ENCODE data around the gene CCS.

The CCS gene

DNA sequence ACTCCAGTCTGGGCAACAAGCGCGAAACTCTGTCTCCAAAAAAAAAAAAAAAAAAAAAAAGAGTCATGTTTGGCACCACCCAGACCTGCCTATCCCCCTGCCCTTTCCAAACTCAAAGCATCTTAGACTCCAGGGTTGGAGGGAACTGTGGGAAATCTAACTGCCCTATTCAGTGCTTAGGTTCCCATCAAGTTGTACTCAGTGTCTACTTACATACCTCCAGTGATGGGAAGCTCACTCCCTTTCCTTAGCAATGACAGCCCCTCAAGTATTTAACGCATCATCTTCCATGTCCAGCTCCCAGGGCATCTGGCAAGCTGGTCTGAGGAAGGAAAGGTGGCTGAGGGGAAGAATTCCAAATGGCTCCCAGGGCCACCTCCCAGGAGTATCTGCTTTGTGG, 43.3 kb upstream of the CCS start:
- H3K36me3 ChIP-seq (ENCODE audit: insufficient read depth, low read depth, low read length) = no peaks in the 10 kb centered on the region
- no peaks in the 10 kb centered on the region for H3K9me3 ChIP-seq (ENCODE audit: insufficient read depth, low read depth, low read length)

DNA sequence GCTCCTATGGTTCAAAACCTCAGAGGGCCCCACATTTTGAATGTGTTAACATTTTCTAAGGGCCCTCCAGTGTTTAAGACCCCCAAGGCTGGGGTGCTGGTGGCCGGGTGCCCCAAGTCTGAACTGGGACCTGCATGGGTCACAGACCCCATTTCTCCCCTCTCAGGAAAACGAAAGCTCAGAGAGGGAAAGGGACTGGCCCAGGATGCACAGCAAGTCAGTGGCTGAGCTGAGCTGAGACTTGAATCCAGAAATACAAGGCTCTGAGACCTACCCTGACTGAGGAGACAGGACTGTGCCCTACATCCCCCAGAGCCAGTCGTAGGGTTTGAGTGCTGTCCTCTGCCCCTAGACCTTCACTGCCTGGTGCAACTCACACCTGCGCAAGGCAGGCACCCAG, 42.1 kb upstream of the CCS start:
- H3K27me3 ChIP-seq (ENCODE audit: insufficient read depth, low read length) = no peaks in the 10 kb centered on the region

More for the DNA sequence above, 43.3 kb upstream of the CCS start:
- Histone ChIP-seq H3K4me3 (ENCODE audit: low read length) (no peak overlapping the region), H3K9ac (ENCODE audit: low read depth, low read length) (no peak overlapping the region), H3K4me1 (ENCODE audit: insufficient read depth, low read length) (peaks cover 6% of the 10 kb centered on the region; the same call in 1 of the 2 replicates), H3K27ac (ENCODE audit: low read length) (no peak overlapping the region), H3K27me3 (ENCODE audit: insufficient read depth, low read length) (no peaks in the 10 kb centered on the region)

DNA sequence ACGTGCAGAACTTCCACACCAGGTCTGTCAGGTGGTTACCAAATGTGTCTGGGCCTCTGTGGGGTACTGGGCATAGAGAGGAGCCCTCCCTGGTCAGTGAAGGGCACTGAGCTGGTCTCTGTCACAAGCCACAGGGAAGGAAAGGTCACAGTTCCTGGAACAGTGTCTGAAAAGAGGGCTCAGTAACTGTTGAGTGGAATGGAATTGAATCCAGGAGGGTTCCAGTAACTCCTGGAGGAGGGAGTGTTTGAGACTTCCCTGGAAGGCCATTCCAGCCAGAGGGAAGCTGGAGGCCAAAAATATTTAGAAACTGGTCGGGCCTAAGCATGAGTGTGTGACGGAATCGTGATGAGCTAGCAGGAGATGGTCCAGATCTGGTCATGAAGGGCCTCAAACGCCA, 38.4 kb upstream of the CCS start:
- H3K4me3 ChIP-seq (ENCODE audit: low read length) = no peak overlapping the region
- H3K4me1 ChIP-seq (ENCODE audit: insufficient read depth, low read length) = no peaks in the 10 kb centered on the region
- no peaks in the 10 kb centered on the region for H3K9me3 ChIP-seq (ENCODE audit: insufficient read depth, low read depth, low read length)
- H3K9ac ChIP-seq (ENCODE audit: low read depth, low read length) = no peak overlapping the region
- peaks cover 33% of the 10 kb centered on the region for H3K36me3 ChIP-seq (ENCODE audit: insufficient read depth, low read depth, low read length)
- H3K27ac ChIP-seq (ENCODE audit: low read length) = no peak overlapping the region
- H3K27me3 ChIP-seq (ENCODE audit: insufficient read depth, low read length) = no peaks in the 10 kb centered on the region

More for the DNA sequence above, 42.1 kb upstream of the CCS start:
- no peaks in the 10 kb centered on the region for H3K9me3 ChIP-seq (ENCODE audit: insufficient read depth, low read depth, low read length)
- no peak overlapping the region for H3K9ac ChIP-seq (ENCODE audit: low read depth, low read length)
- peaks cover 8% of the 10 kb centered on the region; the same call in 1 of the 2 replicates for H3K36me3 ChIP-seq (ENCODE audit: insufficient read depth, low read depth, low read length)
- no peak overlapping the region for H3K27ac ChIP-seq (ENCODE audit: low read length)
- peaks cover 6% of the 10 kb centered on the region; the same call in 1 of the 2 replicates for H3K4me1 ChIP-seq (ENCODE audit: insufficient read depth, low read length)
- no peak overlapping the region for H3K4me3 ChIP-seq (ENCODE audit: low read length)

DNA sequence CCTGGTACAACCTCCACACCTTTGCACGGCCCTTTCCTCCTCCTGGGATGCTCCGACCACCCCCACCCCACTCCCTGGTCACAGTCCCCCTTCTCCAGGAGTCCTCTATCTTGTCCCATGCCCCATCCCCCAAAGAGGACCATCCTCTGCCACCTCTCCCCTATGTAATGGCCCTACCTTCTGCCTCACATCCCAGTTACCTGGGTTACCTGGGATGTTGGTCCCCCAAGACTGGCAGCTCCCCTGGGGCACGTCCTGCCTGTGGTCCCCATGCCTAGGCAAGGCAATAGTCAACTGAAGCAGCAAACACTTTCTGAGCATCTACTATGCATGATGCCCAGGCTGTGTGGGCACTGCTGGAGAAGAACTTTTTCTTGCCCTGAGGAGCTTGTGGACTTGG, 37.6 kb upstream of the CCS start:
- no peak overlapping the region for H3K27ac ChIP-seq (ENCODE audit: low read length)
- H3K27me3 ChIP-seq (ENCODE audit: insufficient read depth, low read length) = no peaks in the 10 kb centered on the region
- H3K36me3 ChIP-seq (ENCODE audit: insufficient read depth, low read depth, low read length) = peaks cover 37% of the 10 kb centered on the region
- no peak overlapping the region for H3K4me3 ChIP-seq (ENCODE audit: low read length)
- H3K4me1 ChIP-seq (ENCODE audit: insufficient read depth, low read length) = no peaks in the 10 kb centered on the region
- H3K9me3 ChIP-seq (ENCODE audit: insufficient read depth, low read depth, low read length) = no peaks in the 10 kb centered on the region
- no peak overlapping the region for H3K9ac ChIP-seq (ENCODE audit: low read depth, low read length)

DNA sequence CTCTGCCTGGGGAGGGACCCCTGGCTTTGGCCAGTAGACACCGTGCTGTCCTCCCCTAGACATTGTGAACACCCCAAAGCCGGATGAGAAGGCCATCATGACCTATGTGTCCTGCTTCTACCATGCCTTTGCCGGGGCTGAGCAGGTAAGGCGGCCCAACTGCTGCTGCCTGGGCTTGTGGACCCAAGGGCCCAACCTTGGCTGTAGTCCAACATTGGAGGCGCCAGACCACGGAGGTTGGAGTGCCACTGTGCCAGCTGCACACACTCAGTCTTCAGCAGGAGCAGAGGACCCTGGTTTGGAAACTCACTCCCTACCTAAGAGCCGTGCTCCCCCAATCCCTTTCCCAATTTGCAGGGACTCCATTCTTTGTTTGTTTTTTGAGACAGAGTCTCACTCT, 36.9 kb upstream of the CCS start:
- Histone ChIP-seq H3K27me3 (ENCODE audit: insufficient read depth, low read length) (no peaks in the 10 kb centered on the region), H3K9me3 (ENCODE audit: insufficient read depth, low read depth, low read length) (no peaks in the 10 kb centered on the region), H3K4me3 (ENCODE audit: low read length) (no peak overlapping the region), H3K36me3 (ENCODE audit: insufficient read depth, low read depth, low read length) (peaks cover 43% of the 10 kb centered on the region), H3K9ac (ENCODE audit: low read depth, low read length) (no peak overlapping the region), H3K4me1 (ENCODE audit: insufficient read depth, low read length) (no peaks in the 10 kb centered on the region), H3K27ac (ENCODE audit: low read length) (no peak overlapping the region)

DNA sequence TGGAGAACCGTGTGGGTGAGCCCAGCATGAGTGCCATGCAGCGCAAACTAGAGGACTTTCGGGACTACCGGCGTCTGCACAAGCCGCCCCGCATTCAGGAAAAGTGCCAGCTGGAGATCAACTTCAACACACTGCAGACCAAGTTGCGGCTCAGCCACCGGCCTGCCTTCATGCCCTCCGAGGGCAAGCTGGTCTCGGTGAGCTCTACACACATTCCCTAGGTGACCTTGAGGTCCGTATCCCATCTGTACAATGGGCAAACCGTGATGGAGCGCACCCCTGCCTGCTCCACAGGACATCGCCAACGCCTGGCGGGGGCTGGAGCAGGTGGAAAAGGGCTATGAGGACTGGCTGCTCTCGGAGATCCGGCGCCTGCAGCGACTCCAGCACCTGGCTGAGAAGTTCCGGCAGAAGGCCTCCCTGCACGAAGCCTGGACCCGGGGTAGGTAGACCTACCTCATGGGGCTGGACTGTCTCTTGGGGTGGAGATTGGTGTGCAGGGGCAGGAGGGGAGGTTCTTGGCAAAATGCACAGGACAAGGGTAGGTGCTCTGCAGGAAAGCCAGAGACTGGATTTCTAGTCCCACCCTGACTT, 35.2 kb upstream of the CCS start:
- H3K36me3 ChIP-seq (ENCODE audit: insufficient read depth, low read depth, low read length) = peaks cover 61% of the 10 kb centered on the region

DNA sequence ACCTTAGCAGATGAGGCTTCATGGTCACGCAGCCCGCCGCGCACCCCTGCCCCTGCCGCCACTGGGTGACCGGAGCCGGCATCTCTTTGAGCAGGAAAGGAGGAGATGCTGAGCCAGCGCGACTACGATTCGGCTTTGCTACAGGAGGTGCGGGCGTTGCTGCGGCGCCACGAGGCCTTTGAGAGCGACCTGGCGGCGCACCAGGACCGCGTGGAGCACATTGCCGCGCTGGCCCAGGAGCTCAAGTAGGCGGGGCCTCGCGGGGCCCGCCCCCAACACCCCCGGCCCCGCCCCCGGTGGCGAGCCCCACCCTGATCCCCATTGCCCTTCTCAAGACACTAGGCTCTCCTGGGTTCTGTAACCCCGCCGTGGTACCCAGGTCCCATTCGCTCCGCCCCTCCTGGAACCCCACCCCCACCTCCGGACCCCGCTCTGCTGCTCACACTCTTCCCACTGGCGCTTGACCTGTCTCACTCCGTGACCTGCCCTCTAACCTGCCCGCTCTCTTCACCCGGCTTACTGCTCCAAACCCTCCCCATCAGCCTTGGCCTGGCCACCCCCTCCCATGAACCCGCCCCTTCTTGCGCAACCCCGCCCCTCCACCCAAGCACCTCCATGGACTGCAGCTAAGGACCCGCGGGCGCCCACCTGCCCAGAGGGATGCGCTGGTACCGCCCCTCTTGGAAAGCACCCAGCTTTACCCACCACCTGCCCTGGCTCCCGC, 33.7 kb upstream of the CCS start:
- H3K4me1 ChIP-seq (ENCODE audit: insufficient read depth, low read length) = no peaks in the 10 kb centered on the region
- no peak overlapping the region for H3K4me3 ChIP-seq (ENCODE audit: low read length)
- H3K36me3 ChIP-seq (ENCODE audit: insufficient read depth, low read depth, low read length) = peaks cover 67% of the 10 kb centered on the region
- no peaks in the 10 kb centered on the region for H3K27me3 ChIP-seq (ENCODE audit: insufficient read depth, low read length)
- no peak overlapping the region for H3K27ac ChIP-seq (ENCODE audit: low read length)
- no peaks in the 10 kb centered on the region for H3K9me3 ChIP-seq (ENCODE audit: insufficient read depth, low read depth, low read length)
- no peak overlapping the region for H3K9ac ChIP-seq (ENCODE audit: low read depth, low read length)

More for the DNA sequence above, 35.2 kb upstream of the CCS start:
- Histone ChIP-seq H3K27ac (ENCODE audit: low read length) (no peak overlapping the region), H3K9ac (ENCODE audit: low read depth, low read length) (no peak overlapping the region), H3K9me3 (ENCODE audit: insufficient read depth, low read depth, low read length) (no peaks in the 10 kb centered on the region), H3K27me3 (ENCODE audit: insufficient read depth, low read length) (no peaks in the 10 kb centered on the region), H3K4me1 (ENCODE audit: insufficient read depth, low read length) (no peaks in the 10 kb centered on the region), H3K4me3 (ENCODE audit: low read length) (no peak overlapping the region)

DNA sequence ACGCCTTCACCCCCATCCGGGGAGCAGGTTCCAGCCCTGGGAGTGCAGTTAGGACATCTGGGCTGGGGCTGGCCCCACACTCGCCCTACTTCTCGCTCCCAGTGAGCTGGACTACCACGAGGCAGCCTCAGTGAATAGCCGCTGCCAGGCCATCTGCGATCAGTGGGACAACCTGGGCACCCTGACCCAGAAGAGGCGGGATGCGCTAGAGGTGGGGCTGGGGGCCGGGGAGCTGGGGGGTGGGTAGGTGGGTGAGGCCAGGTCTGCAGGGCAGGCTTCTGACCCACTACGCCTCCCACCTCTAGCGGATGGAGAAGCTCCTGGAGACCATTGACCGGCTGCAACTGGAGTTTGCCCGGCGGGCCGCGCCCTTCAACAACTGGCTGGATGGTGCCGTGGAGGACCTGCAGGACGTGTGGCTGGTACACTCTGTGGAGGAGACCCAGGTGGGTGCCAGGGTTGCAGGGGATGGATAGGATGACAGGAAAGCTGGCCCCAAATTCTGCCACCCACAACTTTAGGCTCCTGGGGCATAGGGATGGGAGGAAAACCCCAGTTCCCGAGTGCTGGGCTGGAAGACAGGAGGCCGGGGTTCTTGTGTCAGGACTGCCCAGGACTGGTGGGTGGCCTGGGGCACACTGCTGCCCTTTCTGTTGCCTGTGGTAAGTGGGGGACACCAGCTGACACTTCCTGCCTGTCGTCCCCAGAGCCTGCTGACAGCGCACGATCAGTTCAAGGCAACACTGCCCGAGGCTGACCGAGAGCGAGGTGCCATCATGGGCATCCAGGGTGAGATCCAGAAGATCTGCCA, 32.9 kb upstream of the CCS start:
- peaks cover 67% of the 10 kb centered on the region for H3K36me3 ChIP-seq (ENCODE audit: insufficient read depth, low read depth, low read length)
- no peak overlapping the region for H3K27ac ChIP-seq (ENCODE audit: low read length)
- no peaks in the 10 kb centered on the region for H3K27me3 ChIP-seq (ENCODE audit: insufficient read depth, low read length)
- H3K4me3 ChIP-seq (ENCODE audit: low read length) = no peak overlapping the region
- H3K9ac ChIP-seq (ENCODE audit: low read depth, low read length) = no peak overlapping the region
- H3K4me1 ChIP-seq (ENCODE audit: insufficient read depth, low read length) = no peaks in the 10 kb centered on the region
- no peaks in the 10 kb centered on the region for H3K9me3 ChIP-seq (ENCODE audit: insufficient read depth, low read depth, low read length)

DNA sequence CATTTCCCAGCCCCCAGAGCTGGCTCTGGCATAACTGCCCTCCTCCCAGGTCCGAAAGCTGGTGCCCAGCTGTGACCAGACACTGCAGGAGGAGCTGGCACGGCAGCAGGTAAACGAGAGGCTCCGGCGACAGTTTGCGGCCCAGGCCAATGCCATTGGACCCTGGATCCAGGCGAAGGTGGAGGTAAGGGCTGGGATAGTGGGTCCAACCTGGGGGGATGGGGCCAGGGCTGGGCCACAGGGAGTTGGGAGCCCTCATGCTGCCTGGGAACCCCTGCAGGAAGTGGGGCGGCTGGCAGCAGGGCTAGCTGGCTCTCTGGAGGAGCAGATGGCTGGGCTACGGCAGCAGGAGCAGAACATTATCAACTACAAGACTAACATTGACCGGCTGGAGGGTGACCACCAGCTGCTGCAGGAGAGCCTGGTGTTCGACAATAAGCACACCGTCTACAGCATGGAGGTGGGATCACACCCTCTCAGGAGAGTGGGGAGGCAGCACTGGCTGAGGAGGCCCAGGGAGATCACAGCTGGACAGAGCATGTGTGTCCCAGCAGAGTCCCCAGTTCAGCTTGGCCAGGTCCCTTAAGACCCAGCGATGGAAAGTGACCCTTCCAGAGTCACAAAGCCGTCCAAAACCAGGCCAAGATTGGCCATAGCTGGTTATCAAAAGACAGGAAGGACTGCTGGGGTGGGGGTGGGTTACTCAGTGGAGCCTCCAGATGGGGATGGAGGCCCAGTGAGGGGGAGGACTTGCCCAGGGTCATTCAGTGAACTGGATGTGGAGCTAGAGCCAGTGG, 31.6 kb upstream of the CCS start:
- H3K9me3 ChIP-seq (ENCODE audit: insufficient read depth, low read depth, low read length) = no peaks in the 10 kb centered on the region
- no peak overlapping the region for H3K4me3 ChIP-seq (ENCODE audit: low read length)
- H3K36me3 ChIP-seq (ENCODE audit: insufficient read depth, low read depth, low read length) = peaks cover 55% of the 10 kb centered on the region
- no peaks in the 10 kb centered on the region for H3K4me1 ChIP-seq (ENCODE audit: insufficient read depth, low read length)
- no peaks in the 10 kb centered on the region for H3K27me3 ChIP-seq (ENCODE audit: insufficient read depth, low read length)
- H3K9ac ChIP-seq (ENCODE audit: low read depth, low read length) = no peak overlapping the region
- H3K27ac ChIP-seq (ENCODE audit: low read length) = no peak overlapping the region

DNA sequence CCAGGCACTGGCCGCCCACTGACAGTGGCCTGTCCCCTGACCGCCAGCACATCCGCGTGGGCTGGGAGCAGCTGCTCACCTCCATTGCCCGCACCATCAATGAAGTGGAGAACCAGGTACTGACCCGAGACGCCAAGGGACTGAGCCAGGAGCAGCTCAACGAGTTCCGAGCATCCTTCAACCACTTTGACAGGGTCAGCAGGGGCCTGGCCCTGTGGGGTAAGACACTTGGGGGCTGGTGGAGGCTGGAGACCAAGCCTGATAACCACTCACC, 31.1 kb upstream of the CCS start:
- no peaks in the 10 kb centered on the region for H3K4me1 ChIP-seq (ENCODE audit: insufficient read depth, low read length)
- peaks cover 55% of the 10 kb centered on the region for H3K36me3 ChIP-seq (ENCODE audit: insufficient read depth, low read depth, low read length)
- H3K4me3 ChIP-seq (ENCODE audit: low read length) = no peak overlapping the region
- H3K9ac ChIP-seq (ENCODE audit: low read depth, low read length) = no peak overlapping the region
- H3K27me3 ChIP-seq (ENCODE audit: insufficient read depth, low read length) = no peaks in the 10 kb centered on the region
- no peaks in the 10 kb centered on the region for H3K9me3 ChIP-seq (ENCODE audit: insufficient read depth, low read depth, low read length)
- no peak overlapping the region for H3K27ac ChIP-seq (ENCODE audit: low read length)

DNA sequence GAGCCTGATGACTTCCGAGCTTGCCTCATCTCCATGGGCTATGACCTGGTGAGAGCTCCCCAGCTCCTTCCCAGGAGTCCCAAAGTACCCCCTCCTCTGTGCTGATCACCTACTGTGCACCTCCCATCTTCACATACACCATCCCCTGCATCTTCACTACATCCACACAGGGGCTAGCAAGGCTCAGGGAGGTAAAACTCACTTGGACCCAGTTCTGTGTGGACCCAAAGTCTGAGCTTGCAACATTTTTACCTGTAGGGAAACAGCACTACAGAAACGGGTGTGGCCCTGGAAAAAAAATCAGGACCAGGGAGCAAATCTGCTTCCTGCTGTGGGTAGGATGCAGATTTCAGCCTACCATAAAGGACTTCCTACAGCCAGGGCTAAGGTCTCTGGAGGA, 30.7 kb upstream of the CCS start:
- Histone ChIP-seq H3K27me3 (ENCODE audit: insufficient read depth, low read length) (no peaks in the 10 kb centered on the region), H3K4me3 (ENCODE audit: low read length) (no peak overlapping the region), H3K9me3 (ENCODE audit: insufficient read depth, low read depth, low read length) (no peaks in the 10 kb centered on the region), H3K36me3 (ENCODE audit: insufficient read depth, low read depth, low read length) (peaks cover 53% of the 10 kb centered on the region), H3K4me1 (ENCODE audit: insufficient read depth, low read length) (no peaks in the 10 kb centered on the region), H3K9ac (ENCODE audit: low read depth, low read length) (no peak overlapping the region), H3K27ac (ENCODE audit: low read length) (no peak overlapping the region)
